VCaP (cell line): ENCODE data around the gene IQGAP3.

Experiments
- H3K27ac ChIP-seq: fragments of 450-650 bp; 2 replicates; pipeline ENCODE4 v1.5.1; 2017
- TF ChIP-seq, protein P1 (sequence below): fragments of 450-650 bp; conservative IDR thresholded peaks from 2 replicates; pipeline ENCODE4 v1.5.1; 2017; ENCODE audit warnings: mild to moderate bottlenecking, moderate library complexity

The IQGAP3 gene

GRCh38 chr1:156551869-156552268, 20.5 kb downstream of the IQGAP3 start:
- H3K27ac ChIP-seq = no peak overlapping the region
- TF ChIP-seq, protein P1, sequence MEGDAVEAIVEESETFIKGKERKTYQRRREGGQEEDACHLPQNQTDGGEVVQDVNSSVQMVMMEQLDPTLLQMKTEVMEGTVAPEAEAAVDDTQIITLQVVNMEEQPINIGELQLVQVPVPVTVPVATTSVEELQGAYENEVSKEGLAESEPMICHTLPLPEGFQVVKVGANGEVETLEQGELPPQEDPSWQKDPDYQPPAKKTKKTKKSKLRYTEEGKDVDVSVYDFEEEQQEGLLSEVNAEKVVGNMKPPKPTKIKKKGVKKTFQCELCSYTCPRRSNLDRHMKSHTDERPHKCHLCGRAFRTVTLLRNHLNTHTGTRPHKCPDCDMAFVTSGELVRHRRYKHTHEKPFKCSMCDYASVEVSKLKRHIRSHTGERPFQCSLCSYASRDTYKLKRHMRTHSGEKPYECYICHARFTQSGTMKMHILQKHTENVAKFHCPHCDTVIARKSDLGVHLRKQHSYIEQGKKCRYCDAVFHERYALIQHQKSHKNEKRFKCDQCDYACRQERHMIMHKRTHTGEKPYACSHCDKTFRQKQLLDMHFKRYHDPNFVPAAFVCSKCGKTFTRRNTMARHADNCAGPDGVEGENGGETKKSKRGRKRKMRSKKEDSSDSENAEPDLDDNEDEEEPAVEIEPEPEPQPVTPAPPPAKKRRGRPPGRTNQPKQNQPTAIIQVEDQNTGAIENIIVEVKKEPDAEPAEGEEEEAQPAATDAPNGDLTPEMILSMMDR = no peak

DNA sequence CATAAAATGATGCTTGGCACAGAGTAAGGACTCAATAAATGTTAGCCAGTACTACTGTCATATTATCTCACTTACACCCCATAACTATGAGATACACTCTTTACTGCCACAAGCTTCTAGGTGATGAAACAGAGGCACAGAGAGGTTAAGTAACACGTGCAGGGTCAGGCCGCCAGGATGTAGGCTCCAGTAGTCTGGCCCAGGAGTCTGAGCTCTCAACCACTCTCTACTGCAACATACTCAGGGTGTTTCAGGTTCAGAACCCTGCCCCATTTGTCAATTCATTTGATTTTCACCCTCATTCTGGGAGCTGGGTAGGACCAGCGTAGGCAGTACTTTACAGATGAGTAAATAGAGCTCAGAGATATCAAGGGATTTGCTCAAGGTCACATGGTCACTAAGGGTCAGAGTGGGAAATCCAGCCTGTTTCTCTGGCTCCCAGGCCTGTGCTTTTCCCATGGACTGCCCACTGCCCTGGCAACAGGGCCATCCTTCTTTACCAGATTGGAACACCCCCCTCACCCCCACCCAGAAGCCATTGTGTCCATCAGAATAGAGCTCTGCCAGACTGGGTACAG, 21.2 kb downstream of the IQGAP3 start:
- no peak overlapping the region for H3K27ac ChIP-seq
- TF ChIP-seq, protein P1 = no peak

GRCh38 chr1:156550346-156550745, 22.0 kb downstream of the IQGAP3 start:
- H3K27ac ChIP-seq = no peak overlapping the region
- TF ChIP-seq, protein P1 = no peak

GRCh38 chr1:156549831-156550230, 22.5 kb downstream of the IQGAP3 start:
- TF ChIP-seq, protein P1 = no peak
- H3K27ac ChIP-seq = no peak overlapping the region

- TF ChIP-seq, protein P1 = no peak
Observed at GRCh38 chr1:156549390-156549789, 23.0 kb downstream of the IQGAP3 start.

GRCh38 chr1:156547982-156548381, 24.4 kb downstream of the IQGAP3 start:
- TF ChIP-seq, protein P1 = no peak
- H3K27ac ChIP-seq = no peak overlapping the region

More at GRCh38 chr1:156549390-156549789, 23.0 kb downstream of the IQGAP3 start:
- H3K27ac ChIP-seq = no peak overlapping the region

GRCh38 chr1:156547434-156547833, 24.9 kb downstream of the IQGAP3 start:
- no peak overlapping the region for H3K27ac ChIP-seq
- TF ChIP-seq, protein P1 = no peak
